Measurements from ENCODE around the gene CKMT2.
A peak's percentile ranks its signal among the peaks of the same experiment; 100 is the strongest.

CKMT2 gene

DNA sequence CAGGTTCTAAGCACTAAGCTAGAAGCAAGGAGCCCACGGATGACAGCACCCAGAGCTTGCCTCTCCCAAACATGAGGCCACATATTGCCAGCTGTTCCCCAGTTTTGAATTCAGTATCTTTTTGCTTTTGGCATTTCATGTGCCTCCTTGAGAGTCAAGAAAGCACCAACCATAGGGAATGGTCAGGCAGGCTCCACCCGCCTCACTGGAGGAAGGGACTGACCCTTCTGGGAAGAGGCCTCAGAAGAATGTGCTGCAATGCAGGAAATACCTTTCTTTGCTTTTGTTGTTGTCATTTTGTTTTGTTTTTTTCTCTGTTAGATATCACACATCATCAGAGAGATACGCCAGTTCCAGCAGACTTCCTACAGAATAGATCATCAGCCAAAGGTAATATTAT is 13.7 kb upstream of the CKMT2 start:
- no peak for DNase-seq

DNA sequence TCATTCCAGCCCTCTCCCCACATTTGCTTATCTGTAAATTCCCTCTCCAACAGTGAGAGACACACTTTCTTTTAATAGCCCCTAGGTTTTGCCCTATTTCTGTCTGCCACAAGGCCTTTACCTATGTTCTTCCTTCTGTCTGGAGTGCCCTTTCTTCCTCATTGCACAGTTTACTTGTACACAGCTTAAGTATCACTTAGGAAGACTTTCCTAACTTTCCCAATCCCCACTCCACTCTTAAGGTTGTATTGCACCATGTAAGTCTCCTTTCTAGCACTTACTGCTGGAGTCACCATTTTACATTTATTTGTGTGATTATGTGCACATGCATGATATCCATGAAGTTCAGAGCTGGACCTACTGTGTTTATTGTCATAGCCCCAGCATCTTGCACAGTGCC is 10.8 kb upstream of the CKMT2 start:
- no peak for DNase-seq

DNA sequence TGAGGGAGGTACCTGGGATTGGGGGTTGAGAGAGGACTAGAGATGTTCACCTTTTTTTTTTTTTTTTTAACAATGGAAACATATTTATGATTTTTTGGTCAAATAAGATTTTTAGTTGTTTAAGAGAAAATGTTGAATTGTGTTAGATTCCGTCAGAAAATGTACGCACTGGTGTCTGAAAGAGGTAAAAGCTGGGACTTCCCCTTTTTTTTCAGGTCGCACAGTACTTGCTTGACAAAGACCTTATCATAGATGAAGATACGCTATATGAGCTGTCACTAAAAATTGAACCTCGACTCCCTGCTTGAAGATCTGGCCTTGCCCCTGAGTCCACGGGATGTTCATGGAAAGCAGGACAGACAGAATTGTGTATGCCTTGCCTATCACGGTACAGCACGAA is 7.7 kb upstream of the CKMT2 start:
- DNase-seq = no peak

DNA sequence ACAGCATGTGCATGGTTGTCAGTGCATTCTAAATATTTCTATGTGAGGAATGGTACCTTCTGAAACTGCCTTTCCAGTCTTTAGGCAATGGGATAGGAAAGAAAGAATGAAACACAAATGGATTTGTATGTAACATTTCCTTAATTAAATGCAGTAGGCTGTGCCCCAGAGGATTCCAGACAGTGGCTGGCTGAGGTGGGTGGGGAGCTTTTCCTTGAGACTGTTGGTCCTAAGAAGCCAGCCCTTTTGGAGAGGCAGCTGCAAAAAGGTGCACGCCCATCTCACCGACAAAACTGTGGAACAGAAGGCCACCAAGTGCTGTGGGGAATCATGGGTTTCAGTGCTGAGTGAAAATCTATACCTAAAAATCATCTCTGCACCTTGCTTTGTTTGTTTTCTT is 6.8 kb upstream of the CKMT2 start:
- DNase-seq = no peak

DNA sequence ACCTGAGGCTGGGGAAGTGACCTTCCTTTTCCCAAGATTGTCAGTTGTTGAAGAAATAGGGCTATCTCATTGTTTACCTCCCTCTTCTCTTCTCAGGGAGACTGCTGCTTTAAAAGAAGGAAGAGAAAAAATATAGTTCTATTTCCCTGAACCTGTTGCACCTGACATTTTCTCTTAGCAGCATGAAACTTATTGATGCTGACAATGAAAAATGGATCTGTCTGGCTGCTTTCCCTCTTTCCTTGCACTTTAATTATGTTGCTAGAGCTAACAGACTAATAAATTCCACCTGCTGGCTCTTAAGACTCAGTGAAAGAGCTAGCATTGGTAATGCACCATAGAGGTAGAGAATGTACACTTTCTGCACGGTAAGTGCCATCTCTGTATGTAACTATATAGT is 6.2 kb upstream of the CKMT2 start:
- DNase-seq = no peak

DNA sequence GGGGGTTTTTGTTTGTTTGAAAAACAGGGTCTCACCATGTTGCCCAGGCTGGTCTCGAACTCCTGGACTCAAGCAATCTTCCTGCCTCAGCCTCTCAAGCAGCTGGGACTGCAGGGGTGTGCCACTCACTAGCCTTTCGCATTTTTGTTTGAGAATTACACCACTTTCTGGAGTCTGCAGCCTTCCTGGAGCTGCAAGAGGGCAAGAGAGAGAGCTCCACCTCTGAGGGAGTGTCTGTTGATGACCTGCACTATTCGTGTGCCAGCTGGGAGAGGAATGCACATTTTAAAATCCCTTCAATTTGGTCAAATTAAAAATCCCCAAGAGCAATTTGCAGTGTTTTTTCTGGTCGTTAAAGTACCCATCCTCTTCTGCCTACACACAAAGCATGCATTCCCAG is 5.0 kb upstream of the CKMT2 start:
- no peak for DNase-seq

DNA sequence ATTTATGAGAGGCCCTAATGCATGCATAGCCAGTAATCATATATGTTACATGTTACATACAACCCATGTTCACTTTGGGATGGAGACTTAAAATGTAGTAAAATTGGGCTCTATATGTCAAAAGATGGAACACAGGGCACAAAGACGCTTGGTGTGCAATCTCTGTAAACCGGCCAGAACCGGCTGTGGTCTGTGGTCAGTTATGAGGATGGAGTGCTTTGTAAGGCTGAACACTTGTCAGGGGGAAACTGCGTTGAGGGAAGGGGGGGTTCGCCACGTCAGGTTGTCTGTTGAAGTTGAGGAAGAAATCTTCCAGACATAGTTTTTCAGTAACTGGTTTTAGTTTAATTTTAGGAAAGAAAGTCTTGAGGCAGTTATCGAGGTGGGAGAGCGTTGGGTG is 2.7 kb upstream of the CKMT2 start:
- no peak for DNase-seq

DNA sequence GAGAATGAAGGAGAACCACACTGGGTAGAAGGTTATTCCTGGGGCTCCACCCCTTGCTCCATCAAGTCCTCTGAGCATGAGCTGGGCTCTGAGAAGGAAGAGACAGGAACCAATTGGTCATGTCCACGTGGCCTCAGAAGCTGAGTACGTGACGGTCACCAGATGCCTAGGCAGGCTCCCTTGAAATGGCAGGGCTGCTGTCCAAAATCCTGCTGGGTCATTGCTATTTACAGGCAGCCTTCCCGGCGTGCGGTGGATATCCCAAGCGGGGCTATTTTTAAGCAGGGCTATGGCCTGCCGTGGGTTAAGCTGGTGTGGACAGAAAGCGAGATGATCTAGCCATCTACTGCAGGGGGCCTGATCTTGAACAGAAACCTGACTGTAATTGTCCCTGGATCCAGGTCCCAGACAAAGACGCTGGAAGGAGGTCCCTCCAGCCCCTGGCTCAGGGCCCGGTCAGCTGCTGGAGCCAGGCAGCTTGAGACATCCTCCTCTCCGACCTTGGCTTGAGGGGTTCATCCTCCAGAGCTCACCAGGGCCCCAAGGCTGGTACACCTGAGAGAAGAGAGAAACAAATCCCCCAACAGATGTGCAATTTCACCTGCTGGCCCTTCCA is 550 bp upstream of the CKMT2 start:
- DNase-seq = no peak

DNA sequence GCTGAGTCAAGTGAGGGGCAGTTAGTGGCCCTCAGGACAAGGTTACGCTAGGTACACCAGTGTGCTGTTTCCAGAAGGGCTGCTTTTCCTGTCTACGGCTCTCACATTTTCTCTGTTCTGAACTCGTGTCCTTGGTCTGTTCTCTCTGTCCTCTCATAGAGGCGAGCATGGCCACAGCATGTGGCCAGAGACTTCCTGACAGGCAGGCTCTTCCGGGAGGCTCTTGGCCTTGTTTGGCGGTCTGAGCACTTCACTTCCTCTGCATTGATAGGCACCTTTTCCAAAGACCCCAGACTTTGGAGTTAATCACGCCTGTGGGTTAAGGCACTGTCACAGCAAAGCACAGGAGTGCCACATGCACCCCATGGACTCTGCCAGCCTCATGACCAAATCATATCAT is 1.2 kb downstream of the CKMT2 start:
- DNase-seq = no peak

DNA sequence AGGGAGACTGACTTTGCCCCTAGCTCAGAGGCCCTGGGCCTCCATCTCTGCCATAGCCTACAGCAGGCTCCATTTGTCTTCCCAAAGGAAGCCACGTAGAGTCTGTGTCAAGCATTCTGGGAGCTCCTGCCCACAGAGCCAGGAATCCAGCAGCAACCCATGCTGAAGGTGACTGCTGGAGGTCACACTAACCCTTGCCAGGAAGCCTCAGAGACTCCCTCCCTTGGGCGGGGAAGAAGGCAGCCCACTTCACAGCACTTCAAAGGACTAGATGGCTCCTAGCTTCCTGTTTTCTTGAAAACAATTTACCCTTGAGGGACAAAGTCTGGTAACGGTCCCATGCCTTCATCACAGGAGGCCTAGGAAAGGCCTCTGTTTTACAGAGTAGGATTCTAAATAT is 1.7 kb downstream of the CKMT2 start:
- peak; percentile 1 for DNase-seq

DNA sequence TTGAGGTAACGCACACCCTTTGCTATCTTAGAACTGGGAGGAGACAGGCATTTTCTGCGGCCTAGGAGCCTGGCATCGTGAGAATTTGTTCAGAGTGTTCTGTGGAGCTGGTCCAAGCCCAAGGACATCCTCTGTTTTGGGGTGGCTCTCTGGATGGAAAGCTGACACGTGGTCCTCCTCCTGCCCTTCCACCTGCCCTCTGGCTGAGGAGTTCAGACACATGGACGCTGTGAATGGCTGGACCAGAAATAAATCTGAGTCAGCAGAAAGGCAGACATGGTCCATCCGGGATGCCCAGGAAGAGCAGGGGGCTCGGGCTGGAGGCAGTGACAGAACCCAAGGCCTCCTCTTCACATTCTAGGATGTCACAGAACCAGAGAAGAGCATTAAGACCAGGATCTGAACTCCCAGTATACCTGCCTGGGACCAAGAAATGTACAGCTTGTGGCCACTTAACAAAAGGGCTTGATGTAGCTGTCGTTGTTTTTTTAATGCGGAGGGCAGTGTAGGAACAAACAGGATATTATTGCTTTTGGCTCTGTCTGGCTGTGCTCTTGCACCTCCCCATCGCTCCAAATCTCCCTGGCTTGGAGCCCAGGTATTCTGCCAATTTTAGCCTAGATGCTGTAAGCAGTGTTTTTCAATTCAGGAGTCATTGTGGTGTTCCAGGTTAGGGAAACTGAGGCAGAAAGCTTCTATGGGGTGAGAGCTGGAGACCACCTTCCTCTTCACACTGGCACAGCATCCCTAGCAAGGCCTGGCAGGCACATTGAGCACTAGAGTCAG is 2.4 kb downstream of the CKMT2 start:
- DNase-seq = no peak

DNA sequence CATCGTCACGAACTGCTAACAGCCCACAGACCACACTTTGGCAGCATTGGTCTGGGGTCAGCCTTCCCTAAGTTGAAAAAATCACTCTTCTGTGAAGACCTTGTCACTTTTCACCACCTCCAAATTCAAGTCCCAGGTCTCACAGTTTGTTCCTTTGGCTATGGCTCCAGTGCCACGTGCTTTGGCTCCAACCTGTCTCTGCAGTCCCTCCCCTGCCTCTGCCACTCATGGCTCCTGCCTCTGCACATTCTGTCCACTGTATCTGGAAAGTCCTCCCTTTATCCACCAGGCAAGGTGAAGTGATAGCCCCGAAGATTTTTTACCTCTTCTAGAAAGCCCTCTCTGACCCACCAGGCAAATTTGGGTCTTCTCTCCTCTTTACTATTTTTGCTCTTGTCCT is 5.3 kb downstream of the CKMT2 start:
- DNase-seq = no peak

DNA sequence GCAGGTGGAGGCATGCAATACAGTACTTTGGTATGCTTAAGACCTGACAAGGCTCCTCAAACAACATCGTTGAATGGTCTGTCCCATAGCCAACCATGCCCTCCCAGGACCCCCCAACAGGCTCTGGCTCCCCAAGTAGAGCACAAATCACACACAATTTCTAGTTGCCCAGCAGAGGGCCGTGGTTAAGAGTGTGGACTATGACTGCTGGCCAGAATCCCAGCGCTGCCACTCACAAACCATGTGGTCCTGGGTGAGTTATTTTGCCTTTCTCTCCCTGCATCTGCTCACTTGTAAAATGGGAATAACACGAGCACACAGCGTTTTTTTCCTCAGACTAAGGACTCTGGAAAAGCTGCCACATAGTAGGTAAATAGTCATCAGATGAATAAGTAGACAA is 6.5 kb downstream of the CKMT2 start:
- DNase-seq = no peak

DNA sequence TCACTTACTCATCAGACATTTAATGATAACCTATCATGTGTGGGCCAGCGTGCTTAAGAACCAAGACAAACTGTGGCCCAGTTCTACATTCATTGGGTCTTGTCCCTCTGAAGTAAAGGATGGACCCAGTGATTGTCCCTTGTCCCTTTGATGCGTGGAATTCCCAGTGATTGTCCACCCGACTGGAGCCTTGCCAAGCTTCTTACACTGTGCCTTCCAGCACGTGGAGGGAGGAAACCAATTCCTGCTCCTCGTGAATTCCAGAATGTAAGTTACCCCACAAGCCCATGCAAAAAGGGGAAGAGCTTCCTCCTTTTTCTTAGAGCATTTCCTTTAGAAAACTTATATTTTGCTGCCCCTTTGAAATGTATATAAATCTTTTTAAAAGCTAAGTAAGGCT is 7.9 kb downstream of the CKMT2 start:
- no peak for DNase-seq

DNA sequence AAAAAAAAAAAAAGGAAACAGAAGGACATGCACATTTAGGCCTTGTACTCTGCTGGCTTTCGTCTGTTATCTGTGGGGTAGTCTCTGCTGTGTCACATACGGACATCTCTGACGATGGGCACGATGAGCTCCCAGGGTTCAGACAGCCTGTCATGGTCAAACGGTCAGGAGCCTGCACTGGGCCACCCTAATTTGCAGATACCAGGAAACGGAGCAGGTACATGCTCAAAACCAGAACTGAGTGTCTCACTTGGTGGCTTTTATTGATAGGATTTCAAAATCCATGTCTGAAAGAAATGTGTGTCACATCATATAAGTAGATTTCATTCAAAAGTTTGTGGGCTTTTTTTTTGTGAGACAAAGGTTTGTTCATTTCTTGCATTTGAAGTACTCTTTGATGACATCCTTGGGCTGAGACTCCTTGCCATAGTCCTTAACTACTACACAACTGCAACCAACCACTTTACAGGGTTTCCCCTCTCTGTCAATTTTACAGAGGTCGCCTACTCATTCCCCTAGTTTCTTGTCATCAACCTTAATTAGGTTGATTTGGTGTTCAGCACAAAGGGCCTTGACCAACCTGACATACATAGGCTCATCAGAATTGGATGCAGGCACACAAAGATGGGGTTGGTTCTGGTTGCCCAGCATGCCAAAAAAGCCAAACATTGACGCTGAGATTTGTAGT is 9.0 kb downstream of the CKMT2 start:
- DNase-seq = no peak

DNA sequence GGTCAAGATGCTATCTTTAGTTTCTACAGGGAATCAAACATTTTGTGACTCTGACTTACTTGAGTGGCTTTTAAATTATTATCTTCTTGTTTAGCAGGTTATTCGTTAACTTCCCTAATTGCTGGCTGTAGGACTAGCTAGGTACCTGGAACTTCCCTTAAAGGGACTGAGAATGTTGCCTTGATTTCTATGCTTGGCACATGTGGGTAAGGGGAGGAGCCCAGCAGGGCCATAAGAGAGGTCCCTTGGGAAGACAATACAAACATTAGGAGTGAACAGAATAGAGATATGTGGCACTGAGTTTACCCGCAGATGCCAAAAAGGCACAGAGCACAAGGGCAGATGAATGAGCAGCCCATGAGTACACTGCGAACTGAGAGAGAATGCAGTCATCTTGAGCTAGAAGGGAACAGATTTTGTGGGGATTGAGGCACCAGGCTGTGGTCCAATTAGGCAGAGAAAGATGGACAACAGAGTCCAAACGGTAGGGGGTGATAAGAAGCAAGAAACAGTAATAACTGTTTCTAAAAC is 9.8 kb downstream of the CKMT2 start:
- no peak for DNase-seq

DNA sequence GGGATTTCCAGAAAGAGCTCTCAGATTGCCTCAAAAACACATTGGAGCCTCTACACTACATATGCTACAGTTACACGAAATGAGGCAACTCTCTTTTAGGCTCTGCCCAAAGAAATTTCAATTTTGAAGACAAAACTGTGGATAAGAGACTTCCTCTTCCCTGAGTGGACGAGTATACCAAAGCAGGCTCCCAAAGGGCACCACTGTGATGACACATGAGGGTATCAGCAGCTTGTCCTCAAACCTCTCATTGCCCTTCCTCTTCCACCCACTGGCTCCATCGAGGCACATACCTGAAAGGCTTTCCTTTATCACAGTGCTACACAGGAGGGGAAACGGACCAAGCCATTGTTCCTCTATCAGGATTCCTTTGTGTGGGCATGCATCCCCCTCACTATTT is 11.3 kb downstream of the CKMT2 start:
- no peak for DNase-seq

DNA sequence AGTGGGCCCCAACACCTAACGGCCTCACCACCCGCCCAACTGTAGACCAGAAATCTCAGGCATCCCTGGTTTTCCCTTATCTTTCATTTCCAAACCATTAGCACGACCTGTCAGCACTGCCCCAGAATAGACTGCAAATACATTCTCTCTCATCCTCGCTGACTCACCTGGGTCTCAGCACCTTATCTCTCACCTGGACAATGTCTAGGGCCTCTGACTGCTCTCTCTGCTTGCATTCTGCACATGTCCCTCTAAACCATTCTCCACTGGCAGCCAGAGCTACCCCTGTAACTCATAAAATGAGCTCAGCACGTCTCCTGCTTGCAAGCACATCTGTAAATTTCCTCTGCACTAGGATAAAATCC is 12.7 kb downstream of the CKMT2 start:
- DNase-seq = no peak

DNA sequence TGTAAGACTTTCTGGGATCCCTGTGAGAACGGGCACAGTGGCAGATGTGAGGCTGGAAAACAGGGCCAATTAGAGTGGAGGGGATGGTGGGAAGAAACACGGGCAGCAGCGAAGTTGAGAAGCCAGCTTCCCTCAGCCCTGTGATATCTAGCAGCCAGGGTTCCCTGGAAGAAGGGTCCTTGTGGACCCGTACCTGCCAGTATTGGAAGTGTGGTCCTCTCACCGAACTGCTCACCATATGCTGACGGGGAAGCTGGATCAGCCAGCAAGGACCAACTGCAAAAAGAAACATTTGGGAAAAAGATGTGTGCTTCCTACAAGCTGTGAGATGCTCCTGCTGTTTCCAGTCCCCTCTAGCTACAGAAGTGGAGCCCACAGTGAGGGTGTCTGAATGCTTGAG is 13.6 kb downstream of the CKMT2 start:
- no peak for DNase-seq

DNA sequence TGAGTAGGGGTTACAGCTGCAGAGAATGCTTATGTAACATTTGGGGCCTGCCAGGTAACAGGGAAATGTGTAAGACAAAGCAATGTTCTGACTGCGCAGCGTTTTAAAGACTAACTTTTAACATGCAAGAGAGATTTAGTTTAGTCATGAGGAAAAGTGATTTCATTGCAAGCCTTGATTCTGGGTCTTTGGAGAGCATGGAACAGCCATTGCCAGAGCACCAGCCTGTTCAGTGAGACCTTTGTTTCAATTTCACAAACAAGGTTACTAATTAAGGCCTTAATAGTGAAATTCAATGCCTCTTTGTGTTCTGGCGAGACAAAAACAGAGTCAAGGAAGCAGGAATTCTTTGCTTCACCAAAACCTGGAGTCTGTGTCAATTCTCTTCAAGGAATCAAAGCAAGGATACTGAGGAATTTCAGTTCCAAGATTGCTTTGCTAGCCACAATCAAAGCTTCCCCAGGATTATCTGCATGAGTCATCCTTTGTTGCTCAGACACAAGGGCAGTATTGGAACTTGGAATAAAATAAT is 14.4 kb downstream of the CKMT2 start:
- no peak for DNase-seq

DNA sequence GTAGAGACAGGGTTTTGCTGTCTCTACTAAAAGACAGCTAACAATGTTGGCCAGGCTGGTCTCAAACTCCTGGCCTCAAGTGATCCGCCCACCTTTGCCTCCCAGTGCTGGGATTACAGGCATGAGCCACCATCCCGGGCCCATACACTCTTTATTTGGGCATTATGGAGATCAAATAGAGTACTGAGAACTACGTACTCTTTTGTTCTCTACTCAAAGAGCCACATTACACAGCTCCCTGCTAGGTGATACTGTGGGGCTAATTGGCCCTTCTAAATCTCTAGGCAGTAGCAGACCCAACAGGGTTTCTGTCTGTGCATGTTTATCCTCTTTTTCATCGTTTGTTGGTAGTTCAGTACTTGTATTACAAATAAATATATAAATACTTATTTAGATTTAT is 16.1 kb downstream of the CKMT2 start:
- no peak for DNase-seq

DNA sequence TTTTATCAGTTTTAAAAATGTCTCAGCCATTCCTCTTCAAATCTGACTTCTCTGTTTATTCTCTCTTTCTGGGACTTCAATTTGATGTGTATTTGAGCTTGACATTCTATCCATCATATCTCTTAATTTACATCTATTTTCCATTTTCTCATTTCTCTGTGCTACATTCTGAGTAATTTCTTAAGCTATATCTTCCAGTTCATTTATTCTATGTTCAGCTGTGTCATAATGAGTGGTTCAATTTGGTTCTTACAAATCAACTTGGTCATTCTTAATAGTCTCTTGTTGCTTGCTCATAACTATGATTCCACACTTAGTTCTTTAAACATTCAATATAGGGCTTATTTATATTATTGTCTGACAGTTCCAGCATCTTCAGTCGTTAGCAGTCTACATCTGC is 16.9 kb downstream of the CKMT2 start:
- DNase-seq = no peak

DNA sequence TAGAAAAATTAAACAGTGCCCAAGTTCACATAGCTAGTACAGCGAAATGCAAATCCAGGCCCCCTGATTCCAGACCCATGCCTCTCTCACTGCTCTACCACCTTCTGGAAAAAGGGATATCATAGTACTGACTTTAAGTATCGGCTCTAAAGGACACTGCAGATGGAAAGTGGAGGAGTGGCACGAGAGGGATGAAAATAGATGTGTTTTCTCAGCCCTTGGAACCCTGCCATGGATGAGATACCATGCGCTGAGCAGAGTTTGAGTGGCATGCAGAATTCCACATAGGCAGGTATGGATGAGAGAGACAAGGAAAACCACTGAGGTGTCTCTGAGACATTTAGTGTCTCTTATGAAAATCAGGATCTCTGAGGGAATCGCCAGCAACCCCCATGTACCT is 18.8 kb downstream of the CKMT2 start:
- DNase-seq = no peak

DNA sequence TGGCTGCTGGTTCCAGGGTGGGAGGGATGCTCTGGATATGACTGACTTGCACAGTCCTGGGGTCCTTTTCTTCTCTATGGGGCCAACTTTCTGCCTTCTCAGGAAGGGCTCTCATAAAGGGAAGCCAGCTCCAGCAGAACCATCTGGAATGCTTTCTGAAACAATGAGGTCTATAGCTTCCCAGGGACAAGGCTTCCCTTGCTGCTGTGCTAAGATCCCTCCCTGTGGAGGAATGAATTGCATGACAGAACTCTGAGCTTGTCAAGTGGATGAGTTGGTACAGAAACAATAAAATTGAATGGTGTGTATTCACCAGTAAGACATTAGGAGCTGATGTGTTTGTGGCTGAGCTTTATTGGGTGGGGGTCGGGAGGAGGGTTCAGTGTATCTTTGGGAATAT is 19.8 kb downstream of the CKMT2 start:
- DNase-seq = no peak

All from central memory CD4-positive, alpha-beta T cell (primary cell).